ENCODE data around the gene AKAP10.
"Not testable (repeated sequence)": the region's sequence is repeated elsewhere in the genome, so short reads cannot be mapped to it uniquely, and the experiment has no call there.

AKAP10 gene, protein sequence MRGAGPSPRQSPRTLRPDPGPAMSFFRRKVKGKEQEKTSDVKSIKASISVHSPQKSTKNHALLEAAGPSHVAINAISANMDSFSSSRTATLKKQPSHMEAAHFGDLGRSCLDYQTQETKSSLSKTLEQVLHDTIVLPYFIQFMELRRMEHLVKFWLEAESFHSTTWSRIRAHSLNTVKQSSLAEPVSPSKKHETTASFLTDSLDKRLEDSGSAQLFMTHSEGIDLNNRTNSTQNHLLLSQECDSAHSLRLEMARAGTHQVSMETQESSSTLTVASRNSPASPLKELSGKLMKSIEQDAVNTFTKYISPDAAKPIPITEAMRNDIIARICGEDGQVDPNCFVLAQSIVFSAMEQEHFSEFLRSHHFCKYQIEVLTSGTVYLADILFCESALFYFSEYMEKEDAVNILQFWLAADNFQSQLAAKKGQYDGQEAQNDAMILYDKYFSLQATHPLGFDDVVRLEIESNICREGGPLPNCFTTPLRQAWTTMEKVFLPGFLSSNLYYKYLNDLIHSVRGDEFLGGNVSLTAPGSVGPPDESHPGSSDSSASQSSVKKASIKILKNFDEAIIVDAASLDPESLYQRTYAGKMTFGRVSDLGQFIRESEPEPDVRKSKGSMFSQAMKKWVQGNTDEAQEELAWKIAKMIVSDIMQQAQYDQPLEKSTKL

GRCh38 chr17:19977293-19978208 lies at the start of gene AKAP10:
TSS of gene AKAP10 (minus strand) at chr17:19977828. CDS start at chr17:19977679, 149 bp downstream.
- DNase-seq = peak; percentile 93

DNA sequence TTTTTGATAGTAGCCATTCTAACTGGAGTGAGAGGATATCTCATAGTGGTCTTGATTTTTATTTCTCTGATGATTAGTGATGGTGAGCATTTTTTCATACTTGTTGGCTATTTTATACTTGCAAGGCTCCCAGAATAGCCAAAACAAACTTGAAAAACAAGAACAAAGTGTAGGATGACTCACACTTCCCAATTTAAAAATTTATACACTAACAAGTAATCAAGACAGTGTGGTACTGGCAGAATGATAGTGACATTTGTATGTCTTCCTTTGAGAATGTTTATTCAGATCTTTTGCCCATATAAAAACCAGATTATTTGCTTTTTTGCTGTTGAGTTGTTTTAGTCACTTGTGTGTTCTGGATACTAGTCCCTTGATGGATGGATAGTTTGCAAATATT lies 49.3 kb upstream of the AKAP10 start:
- DNase-seq = no peak

DNA sequence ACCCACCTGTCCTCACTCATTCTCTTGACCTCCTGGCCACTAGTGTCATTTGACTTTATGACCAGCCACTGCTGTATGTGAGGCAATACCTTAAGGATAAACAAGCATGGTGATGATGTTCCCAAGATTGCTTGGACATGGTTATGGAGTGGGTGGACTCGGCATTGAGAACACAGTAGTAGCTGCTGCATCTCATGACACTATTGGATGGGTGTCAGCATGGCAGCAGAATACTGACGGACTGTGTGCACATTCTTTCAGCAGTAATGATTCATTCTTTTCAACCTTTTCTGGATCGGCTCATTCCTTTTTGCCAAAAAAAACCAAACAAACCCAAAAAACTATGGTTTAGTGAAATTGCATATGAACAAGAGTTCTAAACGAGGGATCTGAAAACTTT lies 45.1 kb upstream of the AKAP10 start:
- no peak for DNase-seq

DNA sequence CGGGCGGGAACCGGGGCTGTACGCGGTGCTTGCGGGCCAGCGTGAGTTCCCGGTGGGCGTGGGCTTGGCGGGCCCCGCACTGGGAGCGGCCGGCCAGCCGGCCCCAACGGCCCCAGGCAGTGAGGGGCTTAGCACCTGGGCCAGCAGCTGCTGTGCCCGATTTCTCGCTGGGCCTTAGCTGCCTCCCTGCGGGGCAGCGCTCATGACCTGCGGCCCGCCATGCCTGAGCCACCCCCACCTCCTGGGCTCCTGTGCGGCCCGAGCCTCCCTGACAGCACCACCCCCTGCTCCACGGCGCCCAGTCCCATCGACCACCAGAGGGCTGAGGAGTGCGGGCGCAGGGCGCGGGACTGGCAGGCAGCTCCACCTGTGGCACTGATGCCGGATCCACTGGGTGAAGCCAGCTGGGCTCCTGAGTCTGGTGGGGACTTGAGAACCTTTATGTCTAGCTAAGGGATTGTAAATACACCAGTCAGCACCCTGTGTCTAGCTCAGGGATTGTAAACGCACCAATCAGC lies 38.9 kb upstream of the AKAP10 start:
- not testable (repeated sequence) for DNase-seq

- DNase-seq = no peak
Measured at GRCh38 chr17:20012017-20012536, 34.4 kb upstream of the AKAP10 start.

GRCh38 chr17:20010936-20011335 lies 33.3 kb upstream of the AKAP10 start:
- DNase-seq = no peak

- DNase-seq = no peak
Measured at GRCh38 chr17:20010099-20010863, 32.7 kb upstream of the AKAP10 start.

DNA sequence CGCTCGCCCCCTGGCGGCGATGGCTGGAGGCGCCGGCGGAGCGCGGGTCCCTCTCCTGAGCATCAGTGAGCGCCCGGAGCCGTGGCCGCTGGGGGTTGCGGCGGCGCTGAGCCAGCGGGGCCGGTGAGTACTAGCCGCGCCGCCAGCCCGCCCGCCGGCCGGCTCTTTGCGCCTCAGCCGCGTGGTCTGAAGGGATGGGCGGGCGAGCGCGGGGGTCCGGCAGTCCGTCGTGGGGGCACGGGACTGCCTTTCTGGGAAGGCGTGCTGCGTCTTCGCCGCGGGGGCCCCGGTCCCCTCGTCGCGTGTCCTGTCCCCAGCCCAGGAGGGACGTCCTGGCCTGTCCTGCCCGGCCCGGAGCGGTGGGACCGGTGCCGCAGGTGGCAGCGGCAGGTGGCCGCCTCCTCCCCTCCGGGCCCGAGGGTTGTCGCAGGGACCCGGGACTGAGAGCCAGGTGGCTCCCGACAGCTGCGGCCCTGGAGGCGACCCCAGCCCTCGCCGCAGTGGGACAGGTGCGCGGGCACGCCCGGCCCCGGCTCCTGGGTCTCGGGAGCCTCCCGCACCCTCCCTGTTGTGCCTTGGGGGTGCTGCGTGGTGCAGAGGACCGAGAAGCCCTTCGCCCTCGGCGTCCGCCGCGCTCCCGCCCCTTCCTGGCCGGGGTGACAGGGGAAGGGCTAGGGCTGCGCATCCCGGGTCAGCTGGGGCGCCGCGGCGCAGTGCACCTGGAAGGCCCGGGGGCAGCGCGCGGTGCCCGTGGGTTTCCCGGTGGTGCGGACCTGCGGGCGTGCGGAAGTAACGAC lies 31.9 kb upstream of the AKAP10 start, which contains the start of gene SPECC1:
SPECC1 (plus strand) TSS at position 58 of the 797 bp plus-strand sequence. CDS start 87,293 bp downstream, outside the sequence.
- peak; percentile 70 for DNase-seq

- DNase-seq = no peak
Measured at GRCh38 chr17:20009052-20009301, 31.3 kb upstream of the AKAP10 start.

GRCh38 chr17:20008242-20009051 lies 30.8 kb upstream of the AKAP10 start:
- DNase-seq = no peak

DNA sequence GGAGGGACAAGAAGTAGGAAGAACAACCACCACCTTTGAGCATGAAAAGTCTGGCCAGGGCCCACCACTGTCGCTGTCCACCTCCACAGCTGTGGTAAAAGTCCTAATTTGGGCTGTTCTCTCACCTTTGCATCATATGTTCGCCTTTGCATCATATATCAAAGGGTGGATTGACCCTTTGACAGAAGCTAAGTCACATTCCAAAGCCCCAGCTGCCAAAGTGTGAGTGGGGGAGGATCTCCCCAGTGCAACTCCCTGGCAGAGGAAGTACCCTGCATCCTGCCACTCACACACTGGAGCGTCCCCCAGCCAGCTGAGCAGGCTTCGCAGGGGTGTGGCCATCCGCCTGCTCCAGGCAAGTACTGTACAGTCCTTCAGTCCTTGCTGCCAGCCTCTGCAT lies 18.9 kb upstream of the AKAP10 start:
- DNase-seq = no peak

DNA sequence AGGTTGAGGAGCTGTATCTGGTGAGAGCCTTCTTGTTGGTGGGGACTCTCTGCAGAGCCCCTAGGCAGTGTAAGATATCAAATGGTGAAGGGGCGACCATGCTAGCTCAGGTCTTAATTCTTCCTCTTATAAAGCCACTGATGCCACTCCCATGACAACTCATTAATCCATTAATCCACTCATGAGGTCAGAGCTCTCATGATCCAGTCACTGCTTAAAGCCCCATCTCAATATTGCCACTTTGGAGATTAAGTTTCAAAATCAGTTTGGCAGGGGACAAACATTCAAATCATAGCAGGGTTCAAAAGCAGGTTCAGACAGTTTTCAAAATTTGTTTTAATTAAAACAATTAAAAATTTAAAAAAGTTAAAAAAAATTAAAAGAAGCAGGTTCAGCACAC lies 18.5 kb upstream of the AKAP10 start:
- no peak for DNase-seq

DNA sequence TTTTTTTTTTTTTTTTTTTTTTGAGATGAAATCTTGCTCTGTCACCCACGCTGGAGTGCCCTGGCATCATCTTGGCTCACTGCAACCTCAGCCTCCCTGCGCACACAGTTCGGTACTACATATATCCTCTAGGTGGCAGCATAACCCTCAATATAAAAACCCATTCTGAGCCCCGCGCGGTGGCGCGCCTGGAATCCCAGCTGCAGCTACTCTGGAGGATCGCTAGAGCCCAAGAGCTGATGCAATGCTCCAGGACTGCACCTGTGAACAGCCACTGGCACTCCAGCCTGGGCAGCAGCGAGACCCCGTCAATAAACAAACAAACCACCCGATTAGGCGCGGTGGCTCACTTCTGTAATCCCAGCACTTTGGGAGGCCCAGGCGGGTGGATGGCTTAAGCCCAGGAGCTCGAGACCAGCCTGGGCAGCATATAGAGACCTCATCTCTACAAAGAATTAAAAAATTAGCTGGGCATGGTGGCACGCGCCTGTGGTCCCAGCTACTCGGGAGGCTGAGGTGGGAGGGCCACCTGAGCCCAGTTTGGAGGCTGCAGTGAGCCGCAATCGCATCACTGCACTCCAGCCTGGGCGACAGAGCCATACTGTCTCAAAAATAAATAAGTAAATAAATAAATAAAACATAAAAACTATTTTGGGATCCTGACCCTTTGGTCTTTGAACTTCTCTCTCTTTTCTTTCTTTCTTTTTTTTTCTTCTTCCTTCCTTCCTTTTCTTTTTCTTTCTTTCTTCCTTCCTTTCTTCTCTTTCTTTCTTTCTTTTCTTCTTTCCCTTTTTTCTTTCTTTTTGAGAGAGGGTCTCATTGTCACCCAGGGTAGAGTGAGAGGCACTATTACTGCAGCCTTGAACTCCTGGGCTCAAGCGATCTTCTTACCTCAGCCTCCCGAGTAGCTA lies 15.4 kb upstream of the AKAP10 start:
- DNase-seq = peak; percentile 59

- no peak for DNase-seq
Measured at GRCh38 chr17:19991252-19991885, 13.7 kb upstream of the AKAP10 start.

GRCh38 chr17:19987897-19988296 lies 10.3 kb upstream of the AKAP10 start:
- DNase-seq = no peak

DNA sequence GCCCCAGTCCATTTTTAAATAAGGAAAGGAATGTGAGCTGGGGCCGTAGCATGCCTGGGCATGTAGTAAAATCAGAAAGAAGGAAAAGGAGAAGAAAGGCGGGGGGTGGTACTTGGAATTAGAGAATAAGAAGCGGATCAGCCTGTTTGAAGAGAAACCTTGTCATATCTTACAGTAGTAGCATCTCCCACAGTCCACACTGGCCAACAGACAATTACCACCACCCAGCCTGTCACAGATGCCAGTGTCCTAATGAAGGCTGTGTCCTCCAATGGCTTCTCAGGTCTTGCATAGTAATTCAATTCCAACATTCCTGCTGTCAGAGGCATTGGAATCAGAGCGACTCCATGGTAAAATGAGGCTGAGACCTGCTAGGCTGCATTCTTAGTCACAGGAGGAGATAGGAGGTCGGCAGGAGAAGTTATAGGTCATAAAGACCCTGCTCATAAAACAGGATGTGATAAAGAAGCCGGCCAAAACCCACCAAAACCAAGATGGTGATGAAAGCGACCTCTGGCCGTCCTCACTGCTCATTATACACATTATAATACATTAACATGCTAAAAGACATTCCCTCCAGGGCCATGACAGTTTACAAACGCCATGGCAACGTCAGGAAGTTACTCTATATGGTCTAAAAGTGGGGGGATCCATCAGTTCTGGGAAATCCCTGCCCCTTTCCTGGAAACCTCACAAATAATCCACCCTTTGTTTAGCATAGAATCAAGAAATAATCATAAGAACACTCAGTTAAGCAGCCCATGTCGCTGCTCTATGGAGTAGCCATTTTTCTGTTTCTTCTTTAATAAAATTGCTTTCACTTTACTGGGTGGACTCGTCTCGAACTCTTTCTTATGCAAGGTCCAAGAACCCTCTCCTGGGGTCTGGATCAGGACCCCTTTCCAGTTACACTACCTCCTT lies 9.6 kb upstream of the AKAP10 start:
- no peak for DNase-seq

DNA sequence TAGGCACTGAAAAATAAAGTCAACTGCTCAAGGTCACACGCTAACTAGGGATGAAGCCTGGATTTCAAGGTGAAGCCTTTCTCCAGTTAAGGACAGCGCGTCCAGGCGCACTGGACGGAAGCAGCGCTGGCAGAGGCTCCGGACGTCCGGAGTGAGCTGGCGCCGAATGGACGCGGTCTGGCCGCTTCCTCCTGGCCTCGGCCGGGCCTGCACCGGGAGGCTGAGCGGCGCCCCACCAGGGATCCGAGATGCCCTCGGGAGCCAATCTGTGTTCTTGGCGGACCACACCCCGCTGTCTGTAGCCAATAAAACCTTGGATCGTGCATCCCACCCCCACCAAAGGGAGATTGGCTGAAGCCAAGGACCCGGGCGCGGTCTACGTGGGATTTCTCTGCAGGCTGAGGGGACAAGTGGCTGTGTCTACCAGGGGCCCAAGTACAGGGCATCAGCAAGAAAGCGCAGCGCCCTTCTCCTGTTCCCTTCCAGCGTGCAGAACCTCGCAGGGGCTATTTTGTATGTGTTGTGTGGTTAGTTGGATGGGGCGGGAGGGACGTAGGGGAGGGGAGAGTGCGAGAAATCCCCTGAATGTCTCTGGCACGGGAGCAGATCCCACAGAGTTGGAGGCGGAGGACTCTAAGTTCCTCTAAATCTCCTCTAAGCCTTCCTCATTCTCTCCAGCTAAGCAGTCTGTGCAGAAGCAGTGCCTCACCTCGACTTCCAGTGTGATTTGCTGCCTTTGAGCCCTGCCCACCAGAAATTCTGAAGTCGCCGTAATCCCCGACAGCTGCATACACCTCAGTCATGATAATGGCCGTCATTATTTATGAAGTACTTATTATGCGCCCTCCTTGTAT lies 2.5 kb upstream of the AKAP10 start:
- no peak for DNase-seq
